Prostate gland (tissue), 2 donors: ENCODE data around the gene CNTN6. TPM values are rescaled to one million over a fixed set of nuclear protein-coding genes. Genes with fewer than 3 reads are reported as not detected.

ENCODE experiments used
- DNase-seq: peaks from one replicate; pipeline ENCODE4 v3.0.0-alpha.2; 2019; ENCODE audit warnings: low spot score
- H3K27ac ChIP-seq, 2 donors: fragments of 200-600 bp; sonication (generic); 2 replicates each; pipeline ENCODE4 v1.5.1; 2017 to 2019
- H3K27me3 ChIP-seq: fragments of 200-600 bp; sonication (generic); replicated peaks from 2 replicates; pipeline ENCODE4 v1.5.1; 2019; ENCODE audit not compliant: insufficient read depth
- H3K36me3 ChIP-seq, 2 donors: fragments of 200-600 bp; sonication (generic); 1 replicate in 1 of 2; 2 replicates in 1 of 2; pipeline versions ENCODE4 v1.5.1 to v1.8.1; 2017 to 2019
- H3K4me1 ChIP-seq: fragments of 200-600 bp; sonication (generic); replicated peaks from 2 replicates; pipeline ENCODE4 v1.5.1; 2019
- H3K4me3 ChIP-seq, 2 donors: fragments of 200-600 bp; sonication (generic); 2 replicates each; pipeline ENCODE4 v1.5.1; 2017 to 2019
- H3K9me3 ChIP-seq: fragments of 200-600 bp; sonication (generic); 2 replicates; pipeline ENCODE4 v1.5.1; 2017
- POLR2A ChIP-seq: fragments of 450-650 bp; IDR thresholded peaks from one replicate; pipeline ENCODE4 v1.6.1; 2016; ENCODE audit warnings: antibody characterized with exemption, mild to moderate bottlenecking
- POLR2AphosphoS5 ChIP-seq: sonication (generic); formaldehyde crosslinking; IDR thresholded peaks from one replicate; pipeline ENCODE4 v1.6.1; 2017; ENCODE audit warnings: antibody characterized with exemption
- WGBS: methylation state at CpG from one replicate; pipeline ENCODE4 v1.1.5; 2018; 5-methylcytosine and 5-hydroxymethylcytosine counted together
- intact Hi-C: fragments of 100-400 bp; cut with DNase I; formaldehyde crosslinking; loops from one replicate; pipeline ENCODE4 v1.14.2; 2022
- total RNA-seq, 2 donors: library from RNA; depleted of rRNA; stranded (reverse); fragments of >200 nt; gene quantifications; one replicate each; pipeline ENCODE4 v1.1.0, GENCODE V29; 2016
- TF ChIP-seq, protein P1 (sequence below), 4 experiments: fragments of 200-600 bp in 2 of 4; fragments of 450-650 bp in 2 of 4; sonication (generic) in 2 of 4; IDR thresholded peaks; 1 replicate in 3 of 4; 2 replicates in 1 of 4; pipeline ENCODE4 v1.5.1; 2016 to 2019; ENCODE audit warnings: antibody characterized with exemption in 4 of 4, mild to moderate bottlenecking in 2 of 4, moderate library complexity in 2 of 4

Gene CNTN6
- total RNA-seq, 2 donors from 2014 or later = not detected

DNA sequence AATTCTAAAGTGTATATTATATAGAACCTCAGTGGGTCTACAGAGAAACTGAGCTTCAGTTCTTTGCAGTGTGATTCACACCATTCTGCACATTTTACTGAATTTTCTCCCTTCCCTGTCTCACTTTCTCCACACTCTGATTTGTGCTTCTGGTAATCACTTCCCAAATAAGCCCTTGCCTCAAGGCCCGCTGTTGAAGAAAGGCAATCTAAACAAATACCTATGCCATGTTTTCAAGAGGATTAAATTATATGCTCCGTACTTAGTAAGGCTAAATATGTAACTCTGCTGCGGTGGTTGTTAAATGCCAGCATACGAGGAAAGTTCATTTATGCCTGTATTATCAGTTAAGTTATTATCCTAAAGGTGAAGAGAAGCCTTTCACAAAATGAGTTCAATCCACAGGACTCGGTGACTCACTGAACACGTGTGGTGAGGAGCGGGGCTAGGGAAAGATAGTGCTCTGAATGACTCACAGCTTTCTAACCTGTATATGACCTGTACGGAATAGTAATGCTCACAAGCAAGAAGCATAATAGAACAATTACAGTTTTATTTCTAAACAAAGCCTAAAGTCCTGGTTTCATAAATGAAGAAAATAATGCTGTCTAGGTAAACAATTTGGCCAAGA is 25.1 kb downstream of the CNTN6 start:
- no peaks in the 10 kb centered on the region for H3K27me3 ChIP-seq
- no peaks in the 10 kb centered on the region for H3K36me3 ChIP-seq
- no peak for DNase-seq
- intact Hi-C loops = no loop called here
- TF ChIP-seq, protein P1, sequence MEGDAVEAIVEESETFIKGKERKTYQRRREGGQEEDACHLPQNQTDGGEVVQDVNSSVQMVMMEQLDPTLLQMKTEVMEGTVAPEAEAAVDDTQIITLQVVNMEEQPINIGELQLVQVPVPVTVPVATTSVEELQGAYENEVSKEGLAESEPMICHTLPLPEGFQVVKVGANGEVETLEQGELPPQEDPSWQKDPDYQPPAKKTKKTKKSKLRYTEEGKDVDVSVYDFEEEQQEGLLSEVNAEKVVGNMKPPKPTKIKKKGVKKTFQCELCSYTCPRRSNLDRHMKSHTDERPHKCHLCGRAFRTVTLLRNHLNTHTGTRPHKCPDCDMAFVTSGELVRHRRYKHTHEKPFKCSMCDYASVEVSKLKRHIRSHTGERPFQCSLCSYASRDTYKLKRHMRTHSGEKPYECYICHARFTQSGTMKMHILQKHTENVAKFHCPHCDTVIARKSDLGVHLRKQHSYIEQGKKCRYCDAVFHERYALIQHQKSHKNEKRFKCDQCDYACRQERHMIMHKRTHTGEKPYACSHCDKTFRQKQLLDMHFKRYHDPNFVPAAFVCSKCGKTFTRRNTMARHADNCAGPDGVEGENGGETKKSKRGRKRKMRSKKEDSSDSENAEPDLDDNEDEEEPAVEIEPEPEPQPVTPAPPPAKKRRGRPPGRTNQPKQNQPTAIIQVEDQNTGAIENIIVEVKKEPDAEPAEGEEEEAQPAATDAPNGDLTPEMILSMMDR (IDR thresholded peaks at IDR 0.05) = no peak
- TF ChIP-seq POLR2AphosphoS5 (no peak), POLR2A (no peak)
- no peaks in the 10 kb centered on the region for H3K4me1 ChIP-seq
- H3K4me3 ChIP-seq = no peak overlapping the region
- H3K9me3 ChIP-seq = no peaks in the 10 kb centered on the region
- 90% methylated on average over 8 of the region's 8 CpGs for WGBS
- no peak overlapping the region for H3K27ac ChIP-seq

DNA sequence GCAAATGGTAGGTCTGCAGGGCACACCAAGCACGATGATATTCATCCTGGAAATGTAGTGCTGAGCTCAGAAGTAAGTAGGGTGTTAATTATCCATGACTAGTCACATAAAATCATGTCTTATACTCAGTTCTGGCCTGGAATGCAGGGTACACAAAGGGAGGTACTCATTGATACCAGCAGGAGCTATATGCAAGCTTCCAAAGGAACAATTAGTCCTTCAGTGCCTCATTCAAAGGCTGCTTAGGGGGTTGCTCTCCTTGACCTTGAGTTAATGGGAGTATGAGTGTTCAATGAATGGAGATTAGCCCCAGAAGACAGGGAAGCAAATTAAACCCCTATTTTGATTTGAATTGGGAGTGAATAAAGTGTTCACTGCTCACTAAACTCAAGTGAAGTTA is 38.3 kb downstream of the CNTN6 start:
- H3K4me1 ChIP-seq = no peaks in the 10 kb centered on the region
- no peak overlapping the region for H3K4me3 ChIP-seq
- H3K27ac ChIP-seq = no peak overlapping the region
- DNase-seq = no peak
- WGBS = 39% methylated on average over 1 of the region's 1 CpG
- TF ChIP-seq POLR2AphosphoS5 (no peak), POLR2A (no peak)
- TF ChIP-seq, protein P1 (IDR thresholded peaks at IDR 0.05) = no peak
- no peaks in the 10 kb centered on the region for H3K27me3 ChIP-seq
- no peaks in the 10 kb centered on the region for H3K36me3 ChIP-seq
- H3K9me3 ChIP-seq = no peaks in the 10 kb centered on the region
- intact Hi-C loops = no loop called here

DNA sequence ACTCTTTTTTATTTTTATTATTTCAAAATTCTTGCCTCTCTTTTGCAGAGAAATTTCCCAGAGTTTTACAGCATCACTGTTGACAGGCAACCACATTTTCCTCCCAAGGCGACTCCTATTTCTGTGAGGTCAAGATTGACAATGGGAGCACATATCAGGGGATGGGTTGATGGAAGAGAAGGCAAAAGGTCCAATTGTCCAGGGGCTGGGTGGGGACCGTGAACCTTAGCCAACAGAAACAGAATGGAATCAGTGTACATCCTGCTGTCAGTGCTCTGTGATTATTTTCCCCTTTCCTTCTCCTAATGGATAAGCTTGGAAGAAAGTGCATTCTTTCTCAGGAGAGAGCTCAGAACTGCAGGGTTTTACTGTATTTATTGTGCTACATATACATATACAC is 42.4 kb downstream of the CNTN6 start:
- H3K27me3 ChIP-seq = no peaks in the 10 kb centered on the region
- H3K9me3 ChIP-seq = no peaks in the 10 kb centered on the region
- H3K27ac ChIP-seq = no peak overlapping the region
- TF ChIP-seq POLR2A = no peak
- TF ChIP-seq, protein P1 (IDR thresholded peaks at IDR 0.05) = no peak
- no peak for TF ChIP-seq POLR2AphosphoS5
- no peaks in the 10 kb centered on the region for H3K4me1 ChIP-seq
- intact Hi-C loops = no loop called here
- no peak for DNase-seq
- no peaks in the 10 kb centered on the region for H3K36me3 ChIP-seq
- 69% methylated on average over 2 of the region's 2 CpGs for WGBS
- H3K4me3 ChIP-seq = no peak overlapping the region

DNA sequence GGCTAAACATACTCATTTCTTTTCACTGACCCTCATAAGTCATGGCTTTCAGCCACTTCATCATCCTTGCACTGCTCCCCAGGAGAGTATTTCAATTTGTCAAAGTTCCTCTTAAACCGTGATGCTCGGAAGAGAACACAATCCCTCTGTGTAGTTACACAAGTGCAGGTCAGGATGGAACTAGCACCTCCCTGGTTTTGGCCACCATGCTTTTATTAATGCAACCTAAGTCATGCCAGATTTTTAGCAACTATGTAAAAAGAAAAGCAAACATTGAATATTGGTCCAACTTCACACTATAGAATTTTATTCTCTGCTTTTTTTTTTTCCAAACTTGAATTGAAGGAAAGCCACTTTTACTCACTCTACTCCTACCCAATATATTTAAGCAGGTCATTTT is 45.2 kb downstream of the CNTN6 start:
- TF ChIP-seq POLR2AphosphoS5 (no peak), POLR2A (no peak)
- TF ChIP-seq, protein P1 (IDR thresholded peaks at IDR 0.05) = no peak
- WGBS = 49% methylated on average over 2 of the region's 2 CpGs
- no peak for DNase-seq

DNA sequence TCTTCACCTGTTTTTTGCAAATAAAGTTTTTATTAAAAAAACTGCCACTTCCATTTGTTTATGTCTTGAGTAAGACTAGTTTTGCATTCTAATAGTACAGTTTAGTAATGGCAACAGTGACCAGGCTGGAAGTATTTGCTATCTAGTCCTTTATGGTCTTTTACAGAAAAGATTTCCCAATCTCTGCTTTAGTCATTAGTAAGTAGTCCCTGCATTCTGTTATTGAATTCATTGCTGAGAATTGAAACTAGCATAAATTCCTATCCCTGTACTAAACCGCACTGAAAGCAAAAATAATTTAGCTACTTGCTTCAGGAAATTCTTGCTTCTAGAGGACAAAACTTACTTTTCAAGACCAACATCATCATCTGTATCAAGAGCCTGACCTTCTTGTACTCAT is 46.2 kb downstream of the CNTN6 start:
- intact Hi-C loops = no loop called here

More for the DNA sequence above, 45.2 kb downstream of the CNTN6 start:
- Histone ChIP-seq H3K9me3 (no peaks in the 10 kb centered on the region), H3K27ac (no peak overlapping the region), H3K4me3 (no peak overlapping the region), H3K4me1 (no peaks in the 10 kb centered on the region), H3K27me3 (no peaks in the 10 kb centered on the region), H3K36me3 (no peaks in the 10 kb centered on the region)
- intact Hi-C loops = no loop called here

More for the DNA sequence above, 46.2 kb downstream of the CNTN6 start:
- no peak overlapping the region for H3K4me3 ChIP-seq
- no peaks in the 10 kb centered on the region for H3K27me3 ChIP-seq
- no peak overlapping the region for H3K27ac ChIP-seq
- no peak for DNase-seq
- 69% methylated on average over 1 of the region's 1 CpG for WGBS
- no peaks in the 10 kb centered on the region for H3K4me1 ChIP-seq
- H3K9me3 ChIP-seq = no peaks in the 10 kb centered on the region
- no peaks in the 10 kb centered on the region for H3K36me3 ChIP-seq
- TF ChIP-seq, protein P1 (IDR thresholded peaks at IDR 0.05) = no peak
- TF ChIP-seq POLR2AphosphoS5 = no peak
- no peak for TF ChIP-seq POLR2A
